ENCODE data around the gene TRAPPC4.
A peak's percentile ranks its signal among the peaks of the same experiment; 100 is the strongest.
"Not testable (repeated sequence)": the region's sequence is repeated elsewhere in the genome, so short reads cannot be mapped to it uniquely, and the experiment has no call there.

TRAPPC4 gene

GRCh38 chr11:119018074-119018938 is at the start of gene TRAPPC4, which contains the start of gene RPS25:
TSS of gene TRAPPC4 (plus strand) at chr11:119018766. CDS start at chr11:119018796, 30 bp downstream.
TSS of gene RPS25 (minus strand) at chr11:119018343. CDS start at chr11:119018284, 59 bp downstream.
- H3K4me1 ChIP-seq (ENCODE audit: control insufficient read depth in 1 of 2, insufficient read depth in 1 of 2, low read depth in 1 of 2, low read length in 1 of 2) = peaks cover 25 to 27% of the 10 kb centered on the region in 2 experiments
- H3K9me3 ChIP-seq = no peaks in the 10 kb centered on the region
- TF ChIP-seq CTCF (IDR thresholded peaks at IDR 0.05) = peak; percentile 64
- H3K4me3 ChIP-seq (ENCODE audit: low read depth in 1 of 2, low read length in 1 of 2) = peak within 1 kb of the TSS; percentile 72 to 78
- no peaks in the 10 kb centered on the region for H3K27me3 ChIP-seq
- peak within 1 kb of the TSS; percentile 97 for H3K27ac ChIP-seq
- peaks cover 59% of the 10 kb centered on the region for H3K36me3 ChIP-seq

GRCh38 chr11:118969508-118969907 is 49.1 kb upstream of the TRAPPC4 start:
- H3K27me3 ChIP-seq = peaks cover 38% of the 10 kb centered on the region
- H3K27ac ChIP-seq; H3K4me1 ChIP-seq (ENCODE audit: control insufficient read depth in 1 of 2, insufficient read depth in 1 of 2, low read depth in 1 of 2, low read length in 1 of 2); H3K9me3 ChIP-seq; H3K4me3 ChIP-seq (ENCODE audit: low read depth in 1 of 2, low read length in 1 of 2); H3K36me3 ChIP-seq: not testable (repeated sequence)

GRCh38 chr11:118971646-118972045 is 46.9 kb upstream of the TRAPPC4 start, which contains the start of gene FOXR1:
TSS of gene FOXR1 (plus strand) at chr11:118971761. CDS start at chr11:118971932, 171 bp downstream.
- TF ChIP-seq CTCF (IDR thresholded peaks at IDR 0.05) = no peak
- Histone ChIP-seq H3K9me3 (no peaks in the 10 kb centered on the region), H3K27me3 (peaks cover 42% of the 10 kb centered on the region)

GRCh38 chr11:118973985-118974384 is 44.6 kb upstream of the TRAPPC4 start:
- H3K4me1 ChIP-seq (ENCODE audit: control insufficient read depth in 1 of 2, insufficient read depth in 1 of 2, low read depth in 1 of 2, low read length in 1 of 2) = no peaks in the 10 kb centered on the region
- no peaks in the 10 kb centered on the region for H3K9me3 ChIP-seq
- H3K4me3 ChIP-seq (ENCODE audit: low read depth in 1 of 2, low read length in 1 of 2) = no peak overlapping the region
- peaks cover 42% of the 10 kb centered on the region for H3K27me3 ChIP-seq
- no peaks in the 10 kb centered on the region for H3K36me3 ChIP-seq
- no peak for TF ChIP-seq CTCF (IDR thresholded peaks at IDR 0.05)
- H3K27ac ChIP-seq = no peak overlapping the region

More at GRCh38 chr11:118971646-118972045, 46.9 kb upstream of the TRAPPC4 start, which contains the start of gene FOXR1:
- Histone ChIP-seq H3K36me3 (no peaks in the 10 kb centered on the region), H3K27ac (no peak within 1 kb of the TSS), H3K4me1 (ENCODE audit: control insufficient read depth in 1 of 2, insufficient read depth in 1 of 2, low read depth in 1 of 2, low read length in 1 of 2) (no peaks in the 10 kb centered on the region), H3K4me3 (ENCODE audit: low read depth in 1 of 2, low read length in 1 of 2) (no peak within 1 kb of the TSS)

- Histone ChIP-seq H3K27me3 (peaks cover 27% of the 10 kb centered on the region), H3K4me1 (ENCODE audit: control insufficient read depth in 1 of 2, insufficient read depth in 1 of 2, low read depth in 1 of 2, low read length in 1 of 2) (peaks cover 6 to 8% of the 10 kb centered on the region in 2 experiments), H3K27ac (no peak overlapping the region), H3K9me3 (no peaks in the 10 kb centered on the region), H3K4me3 (ENCODE audit: low read depth in 1 of 2, low read length in 1 of 2) (no peak overlapping the region), H3K36me3 (no peaks in the 10 kb centered on the region)
- no peak for TF ChIP-seq CTCF (IDR thresholded peaks at IDR 0.05)
These were observed 42.5 kb upstream of the TRAPPC4 start for GRCh38 chr11:118975771-118976709.

All from neutrophil (primary cell).